KG1 (cell line): ENCODE data around the gene ADAMTS5.

Experiments used
- DNase-seq: peaks from one replicate; lab custom pipeline; 2025; lab: John Stamatoyannopoulos, UW

ADAMTS5 gene

DNA sequence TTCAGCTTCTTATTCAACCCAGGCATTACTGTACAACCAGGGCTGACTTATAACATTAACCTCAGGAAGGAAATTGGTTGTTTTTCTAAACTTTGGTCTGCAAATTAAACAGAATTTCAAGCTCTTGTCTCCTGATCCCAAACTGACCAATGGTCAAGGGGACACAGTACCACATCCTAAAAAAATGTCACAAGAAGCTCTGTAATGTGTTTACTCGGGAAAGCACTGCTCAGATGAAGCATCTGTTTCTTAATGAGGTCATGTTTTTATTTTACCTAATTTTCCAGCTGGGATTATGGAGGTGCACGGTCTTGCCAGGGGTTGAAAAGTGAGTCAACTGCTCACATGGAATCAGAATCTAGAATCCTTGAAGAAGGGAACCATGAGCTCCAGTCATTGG, 18.7 kb downstream of the ADAMTS5 start:
- DNase-seq = no peak

GRCh38 chr21:26946744-26947446, 20.0 kb downstream of the ADAMTS5 start:
- DNase-seq = no peak

- no peak for DNase-seq
Observed at GRCh38 chr21:26945916-26946675, 20.8 kb downstream of the ADAMTS5 start.

DNA sequence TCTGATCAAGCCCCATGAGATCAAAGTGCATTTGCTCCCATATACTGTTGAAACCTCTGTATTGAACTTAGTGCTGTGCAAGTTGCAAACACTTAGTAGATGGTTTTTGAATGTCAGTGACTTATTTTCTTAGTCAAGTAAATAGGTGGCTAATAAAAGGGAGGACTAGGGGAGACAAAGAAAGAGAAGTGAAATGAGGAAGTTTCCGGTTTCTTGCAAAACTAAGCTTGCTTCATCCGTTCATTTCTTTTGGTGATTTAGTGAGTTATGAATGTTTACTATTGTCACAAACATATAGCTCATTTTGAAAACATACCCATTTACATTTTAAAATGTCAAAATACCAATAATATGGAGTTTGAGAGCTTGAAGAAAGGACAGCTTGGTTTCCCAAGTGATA, 23.0 kb downstream of the ADAMTS5 start:
- DNase-seq = no peak

GRCh38 chr21:26941421-26941820, 25.5 kb downstream of the ADAMTS5 start:
- no peak for DNase-seq

DNA sequence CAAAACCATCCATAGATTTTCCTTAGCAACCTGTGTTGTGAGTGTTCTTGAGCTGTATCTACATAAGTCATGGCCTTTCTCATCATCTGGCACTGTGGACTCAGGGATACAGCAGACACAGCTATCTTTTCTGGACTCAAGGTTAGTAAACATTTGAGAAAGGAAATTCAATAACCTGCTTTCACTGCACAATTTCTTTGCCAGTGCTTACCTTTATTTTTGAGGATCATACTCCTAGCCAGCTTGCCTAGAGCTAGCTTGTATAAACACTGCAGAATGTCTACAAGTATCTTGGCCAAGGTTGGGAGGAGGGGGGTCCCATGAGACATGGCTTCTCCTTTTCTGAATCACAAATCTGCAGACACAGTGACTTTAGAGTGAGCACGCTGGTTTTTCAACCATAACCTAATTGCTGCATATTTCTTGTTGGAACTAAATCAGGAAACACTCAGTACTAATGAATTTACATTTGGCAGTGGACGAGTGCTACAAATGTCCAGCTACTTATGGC, 27.2 kb downstream of the ADAMTS5 start:
- no peak for DNase-seq

DNA sequence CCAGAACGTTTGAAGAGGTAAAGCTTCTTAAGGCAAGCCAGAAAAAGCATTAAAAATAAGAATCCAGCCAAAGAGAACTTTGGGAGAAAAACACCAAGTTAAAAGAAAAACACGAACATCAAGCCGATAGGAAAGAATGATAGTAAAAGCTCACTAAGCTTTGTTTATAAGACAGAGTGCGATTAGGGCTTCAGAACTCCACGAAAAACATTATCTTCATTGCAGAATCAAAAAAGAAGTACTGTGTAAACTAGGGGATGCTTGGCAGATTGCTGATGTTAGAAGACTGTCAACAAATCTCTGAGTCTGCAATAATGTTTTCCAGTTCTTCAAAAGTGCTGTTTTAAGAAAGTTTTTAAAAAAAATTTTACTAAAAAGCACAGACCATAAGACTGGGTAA, 30.2 kb downstream of the ADAMTS5 start:
- no peak for DNase-seq

DNA sequence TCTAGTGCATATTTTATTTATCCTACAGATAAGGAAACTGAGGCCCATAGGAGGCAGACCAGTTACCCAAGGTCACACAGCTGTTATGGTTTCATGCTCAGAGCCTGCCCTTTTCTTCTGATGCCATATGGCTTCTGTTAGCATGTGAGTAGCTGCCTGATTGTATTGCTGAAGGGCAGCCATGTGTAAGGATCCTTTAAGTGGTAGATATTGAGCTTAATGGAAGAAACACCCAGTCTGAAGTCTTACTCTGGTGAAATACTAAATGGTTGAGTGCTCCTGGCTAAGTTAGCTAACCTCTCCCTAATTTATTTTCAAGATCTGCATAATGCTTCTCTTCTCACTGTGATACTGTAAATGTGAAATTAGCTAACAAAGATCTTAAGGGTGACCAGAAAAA, 30.9 kb downstream of the ADAMTS5 start:
- DNase-seq = no peak

DNA sequence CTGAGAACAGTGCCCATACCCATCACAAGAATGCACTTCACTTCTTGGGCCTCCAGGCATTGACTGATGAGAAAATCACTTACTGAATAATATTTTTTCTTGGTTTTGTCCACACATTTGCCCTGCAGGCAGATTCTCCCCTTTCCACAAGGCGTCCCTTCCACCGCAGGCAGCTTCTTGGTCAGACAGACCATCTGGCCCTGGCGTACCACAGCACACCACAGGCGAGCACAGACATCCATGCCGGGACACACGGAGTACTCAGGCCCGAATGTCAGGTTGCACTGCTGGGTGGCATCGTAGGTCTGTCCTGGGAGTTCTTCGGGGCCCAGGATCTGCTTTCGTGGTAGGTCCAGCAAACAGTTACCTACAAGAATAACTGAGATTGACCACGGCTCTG, 32.5 kb downstream of the ADAMTS5 start:
- DNase-seq = no peak

GRCh38 chr21:26933448-26933847, 33.4 kb downstream of the ADAMTS5 start:
- no peak for DNase-seq

DNA sequence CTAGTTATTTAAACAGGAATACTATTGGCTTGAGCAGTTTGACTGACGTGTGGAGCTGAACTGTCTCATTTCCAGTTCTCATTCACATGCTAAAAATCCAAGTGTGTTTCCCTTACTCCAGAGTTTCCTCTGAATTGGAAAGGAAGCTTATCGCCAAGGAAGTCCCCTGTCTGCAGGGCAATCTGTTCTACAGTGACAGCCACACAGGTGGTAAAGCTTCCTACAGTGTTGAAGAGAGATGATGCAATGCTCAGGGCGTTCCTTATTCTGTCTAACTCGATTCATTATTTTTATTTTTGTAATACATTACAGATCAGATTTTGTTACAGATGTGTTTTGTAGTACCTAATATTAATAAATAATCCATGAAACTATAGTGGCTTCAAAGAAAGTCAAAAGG, 41.3 kb downstream of the ADAMTS5 start:
- no peak for DNase-seq

- DNase-seq = no peak
Observed at GRCh38 chr21:26925122-26925521, 41.8 kb downstream of the ADAMTS5 start.

DNA sequence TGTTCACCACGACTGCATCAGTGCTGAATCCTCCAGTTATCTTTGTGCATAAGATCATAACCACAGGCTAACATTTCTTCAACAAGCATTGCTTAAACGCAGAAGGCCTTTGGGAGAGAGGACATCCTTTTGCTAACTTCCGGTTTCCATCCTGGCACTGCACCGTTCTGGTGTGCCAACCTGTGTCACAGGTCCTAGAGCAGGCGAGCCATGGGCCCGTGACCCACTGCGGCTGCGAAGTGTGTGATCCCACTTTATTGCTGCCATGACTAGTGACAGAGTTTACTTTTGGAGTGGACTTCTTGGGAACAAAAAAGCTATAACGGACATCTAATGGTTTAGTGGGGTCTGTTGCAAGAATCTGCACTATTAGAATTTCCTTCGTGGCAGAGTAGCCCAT, 42.9 kb downstream of the ADAMTS5 start:
- no peak for DNase-seq

DNA sequence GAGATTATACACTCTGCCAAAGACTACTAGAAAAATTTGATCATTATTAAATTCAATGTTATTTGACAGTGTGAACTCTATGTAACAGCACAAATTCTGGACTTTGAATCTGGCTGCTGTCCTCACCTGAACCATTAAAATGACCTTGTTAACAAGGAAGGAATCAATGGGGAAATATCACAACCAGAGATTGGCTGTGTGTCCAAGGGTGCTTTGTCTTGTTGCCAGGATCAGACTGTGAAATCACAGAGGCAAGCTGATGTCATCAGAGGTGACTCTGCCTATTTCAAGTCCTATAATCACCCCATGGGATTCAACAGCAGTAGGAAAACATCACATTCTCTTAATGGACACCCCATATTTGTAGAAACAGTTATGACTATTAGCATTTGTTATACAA, 46.8 kb downstream of the ADAMTS5 start:
- no peak for DNase-seq

GRCh38 chr21:26918323-26919079, 48.4 kb downstream of the ADAMTS5 start:
- no peak for DNase-seq

DNA sequence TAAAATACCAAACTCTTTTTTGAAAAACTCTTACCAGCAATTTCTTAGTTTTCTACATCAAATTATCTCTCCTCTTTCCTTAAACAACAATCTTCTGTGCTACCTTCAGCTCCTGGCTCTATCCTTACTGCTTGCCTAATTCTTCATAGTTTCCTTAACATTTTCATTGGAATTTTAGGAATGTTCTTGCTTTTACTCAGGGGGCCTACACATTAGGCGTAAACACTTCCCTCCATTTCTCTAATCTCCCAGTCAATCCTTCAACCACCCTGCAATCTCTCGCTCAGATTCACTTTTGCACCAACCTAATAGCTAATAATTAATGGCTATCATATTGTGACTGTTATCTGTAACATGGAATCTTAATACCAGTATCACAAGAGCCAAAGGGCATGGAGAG, 50.1 kb downstream of the ADAMTS5 start:
- DNase-seq = no peak

DNA sequence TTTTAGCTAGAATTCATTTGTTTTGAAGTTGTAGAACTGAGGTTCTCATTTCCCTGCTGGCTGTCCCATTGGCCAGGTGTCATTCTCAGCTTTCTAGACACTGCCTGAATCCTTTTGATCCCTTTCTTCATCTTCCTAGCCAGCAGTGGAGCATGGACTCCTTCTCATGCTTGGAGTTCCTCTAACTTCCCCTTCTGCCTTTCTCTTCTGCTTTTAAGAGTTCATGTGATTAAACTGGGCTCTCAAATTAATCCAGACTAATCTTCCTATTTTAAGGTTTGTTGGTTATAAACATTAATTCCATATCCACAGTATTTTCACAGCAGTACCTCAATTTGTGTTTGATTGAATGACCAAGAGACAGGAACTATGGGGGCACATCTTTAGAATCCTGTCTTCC, 52.3 kb downstream of the ADAMTS5 start:
- DNase-seq = no peak

DNA sequence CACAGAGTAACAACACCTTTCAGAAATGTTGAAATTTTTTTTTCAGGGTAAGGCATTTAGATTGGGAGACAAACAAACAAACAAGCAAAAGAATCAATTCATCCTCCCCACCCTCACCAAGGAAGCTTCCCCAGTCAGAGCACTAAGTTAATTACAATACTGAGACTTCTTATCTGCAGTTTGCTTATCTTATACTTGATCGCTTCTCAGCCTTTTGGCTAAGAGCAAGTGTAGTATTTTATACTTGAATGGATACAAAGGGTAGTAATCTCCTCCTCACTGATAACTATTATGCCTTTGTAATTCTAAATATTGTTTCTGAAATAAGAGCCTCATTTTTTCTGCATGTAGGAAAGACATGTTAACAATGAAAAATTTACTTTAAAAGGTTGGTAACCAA, 54.4 kb downstream of the ADAMTS5 start:
- no peak for DNase-seq

DNA sequence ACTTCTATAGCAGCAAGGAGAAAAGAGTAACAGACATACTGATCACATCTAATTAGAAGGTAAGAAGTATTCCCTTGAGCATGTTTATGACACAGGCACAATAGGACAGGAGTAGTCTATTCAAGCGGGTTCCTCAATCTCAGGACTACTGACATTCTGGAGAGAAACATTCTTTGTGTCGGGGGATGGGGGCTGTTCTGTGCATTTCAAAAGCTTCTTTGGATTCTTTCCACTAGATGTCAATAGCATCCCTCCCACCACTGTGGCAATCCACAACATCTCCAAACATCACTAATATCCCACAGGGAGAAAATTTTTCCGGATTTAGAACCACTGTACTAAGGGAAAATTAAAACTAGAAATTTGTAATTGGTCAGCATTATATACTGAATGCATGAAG, 56.9 kb downstream of the ADAMTS5 start:
- DNase-seq = no peak

DNA sequence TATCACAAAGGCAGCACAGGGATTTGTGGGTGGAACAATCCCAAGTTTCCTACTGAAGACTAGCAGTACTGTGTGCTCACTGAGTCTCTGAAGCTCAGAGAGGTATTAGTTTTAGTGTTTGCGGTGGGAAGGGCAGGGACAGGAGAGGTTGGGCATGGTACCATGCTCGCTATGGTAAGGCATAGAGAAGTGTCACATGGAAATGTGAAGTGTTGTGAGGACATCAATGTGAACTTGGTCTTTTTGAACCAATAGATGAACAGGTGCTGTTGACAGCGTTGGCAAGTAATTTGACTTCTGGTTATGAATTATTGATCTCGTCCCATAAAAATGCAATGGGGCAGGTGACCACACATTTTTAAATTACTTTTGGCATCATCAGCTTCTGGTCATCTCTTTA, 65.9 kb downstream of the ADAMTS5 start:
- DNase-seq = no peak

GRCh38 chr21:26892151-26892550, 74.7 kb downstream of the ADAMTS5 start:
- no peak for DNase-seq

- DNase-seq = no peak
Observed at GRCh38 chr21:26888931-26889330, 78.0 kb downstream of the ADAMTS5 start.

DNA sequence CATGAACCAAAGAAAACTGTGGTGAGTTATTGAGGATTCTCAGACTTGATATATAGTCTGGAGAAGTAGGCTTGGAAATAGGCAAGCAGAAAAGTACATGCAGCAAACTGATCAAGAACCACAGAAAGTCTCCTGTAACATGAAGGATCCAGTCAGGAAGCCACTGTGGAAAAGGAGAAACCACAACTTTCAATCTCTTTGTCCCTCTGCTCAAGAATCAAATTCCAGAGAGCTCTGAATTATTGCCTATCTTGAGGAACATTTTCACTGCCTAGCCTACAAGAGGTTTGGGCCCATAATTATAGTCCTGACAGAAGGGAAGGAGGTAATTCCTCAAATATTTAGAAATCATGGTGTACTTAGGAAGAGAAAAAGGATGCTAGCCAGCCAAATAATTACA, 78.6 kb downstream of the ADAMTS5 start:
- DNase-seq = no peak
